ENCODE measurements around the gene CYS1.

GRCh38 chr2:10120877-10121574 lies 40.8 kb upstream of the CYS1 start:
- TF ChIP-seq CTCF (IDR thresholded peaks at IDR 0.05; ENCODE audit: low read depth, low read length) (no peak), POLR2A (IDR thresholded peaks at IDR 0.05; ENCODE audit: extremely low read depth, insufficient read length) (no peak)

Data from NB4 (cell line).